Measurements from ENCODE around the gene ACTN1.

The ACTN1 gene

DNA sequence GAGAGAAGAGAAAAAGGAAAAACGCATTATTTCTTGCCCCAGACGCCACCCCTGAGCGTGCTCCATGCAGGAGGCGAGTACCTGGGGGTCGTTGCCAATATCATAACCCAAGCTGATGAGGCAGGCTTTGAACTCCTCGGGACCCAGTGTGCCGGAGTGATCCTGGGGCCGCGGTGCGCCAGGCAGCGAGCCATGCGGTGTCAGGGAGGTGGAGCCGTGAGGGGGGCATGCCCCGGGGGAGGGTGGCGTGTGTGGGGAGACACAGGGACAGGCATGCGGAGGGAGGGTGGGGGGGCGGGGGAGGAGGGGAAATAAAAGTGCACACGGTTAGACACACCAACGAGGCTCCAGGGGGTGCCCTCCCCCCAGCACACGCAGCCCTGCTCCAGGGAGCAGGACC is 100.2 kb downstream of the ACTN1 start:
- peak; percentile 43 for ATAC-seq
- no peaks in the 10 kb centered on the region for H3K9me3 Mint-ChIP-seq
- H3K4me1 Mint-ChIP-seq, result no peaks in the 10 kb centered on the region
- no peaks in the 10 kb centered on the region for H3K36me3 Mint-ChIP-seq
- no peak overlapping the region for H3K27ac Mint-ChIP-seq
- H3K27me3 Mint-ChIP-seq, result peaks cover 18% of the 10 kb centered on the region
- no peak overlapping the region for H3K4me3 Mint-ChIP-seq

DNA sequence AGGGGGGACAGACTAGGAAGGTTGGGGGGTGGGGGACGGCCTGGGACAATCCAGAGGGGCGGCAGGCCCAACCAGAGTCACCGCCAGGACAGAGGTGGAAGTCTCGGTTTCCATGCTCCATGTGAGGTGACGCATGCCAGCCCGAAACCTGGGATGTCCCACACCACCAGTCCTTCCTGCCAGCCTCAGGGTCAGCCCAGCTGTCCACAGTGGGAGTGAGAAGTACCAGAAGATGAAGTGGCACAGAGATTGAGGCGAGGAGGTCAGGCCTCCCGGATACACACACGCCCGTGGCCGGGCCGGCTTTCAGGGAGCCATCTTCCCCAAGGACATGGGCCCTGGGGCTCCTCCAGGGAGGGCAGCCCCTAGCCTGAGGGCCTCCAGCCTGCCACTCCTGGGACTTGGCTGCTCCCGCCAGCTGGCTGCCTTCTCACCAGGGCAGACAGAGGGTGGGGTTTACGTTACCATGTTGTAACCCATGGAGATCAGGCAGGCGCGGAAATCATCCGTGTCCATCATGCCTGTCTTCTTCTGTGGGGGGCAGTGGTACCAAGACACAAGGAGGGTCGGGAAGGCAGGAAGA is 101.0 kb downstream of the ACTN1 start:
- Mint-ChIP-seq H3K9me3 (no peaks in the 10 kb centered on the region), H3K4me1 (no peaks in the 10 kb centered on the region), H3K36me3 (no peaks in the 10 kb centered on the region), H3K27ac (no peak overlapping the region), H3K27me3 (peaks cover 19% of the 10 kb centered on the region), H3K4me3 (no peak overlapping the region)
- ATAC-seq, result no peak

DNA sequence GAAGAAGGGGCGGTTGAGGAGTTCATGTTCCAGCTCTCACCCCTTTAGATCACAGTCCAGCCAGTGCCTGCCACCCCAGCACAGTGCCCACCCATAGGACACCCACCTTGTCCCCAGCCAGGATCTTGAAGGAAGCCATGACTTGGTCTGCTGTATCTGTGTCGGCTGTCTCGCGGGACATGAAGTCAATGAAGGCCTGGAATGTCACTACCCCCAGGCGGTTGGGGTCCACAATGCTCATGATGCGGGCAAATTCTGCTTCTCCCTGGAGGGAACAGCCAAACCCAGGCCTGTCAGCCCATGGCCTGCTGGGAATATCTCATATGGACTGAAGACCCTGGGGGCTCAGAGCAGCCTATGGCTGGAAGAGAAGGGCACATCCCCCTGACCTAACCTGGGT is 102.1 kb downstream of the ACTN1 start:
- no peak for ATAC-seq
- no peaks in the 10 kb centered on the region for H3K36me3 Mint-ChIP-seq
- no peaks in the 10 kb centered on the region for H3K9me3 Mint-ChIP-seq

DNA sequence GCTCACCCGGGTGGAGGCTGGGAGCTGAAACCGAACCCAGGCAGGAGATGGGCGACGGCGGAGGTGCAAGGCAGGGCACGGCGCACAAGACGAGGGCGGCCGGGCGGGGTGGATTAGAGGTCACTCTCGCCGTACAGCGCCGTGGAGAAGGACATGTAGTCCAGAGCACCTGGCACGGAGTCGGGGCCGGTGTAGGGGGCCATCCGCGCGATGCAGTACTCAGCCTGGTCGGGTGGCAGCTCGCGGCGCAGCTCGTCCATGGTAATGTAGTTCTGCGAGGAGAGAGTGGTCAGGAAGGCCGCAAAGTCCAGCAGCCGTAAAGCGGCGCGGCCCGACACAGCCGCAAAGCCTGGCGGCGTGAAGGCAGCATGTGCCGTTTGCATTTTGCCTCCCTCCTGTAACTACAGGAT is 104.4 kb downstream of the ACTN1 start:
- Mint-ChIP-seq H3K27me3 (peaks cover 42% of the 10 kb centered on the region), H3K36me3 (no peaks in the 10 kb centered on the region), H3K4me3 (peak overlapping the region; percentile 50), H3K9me3 (no peaks in the 10 kb centered on the region), H3K27ac (no peak overlapping the region), H3K4me1 (no peaks in the 10 kb centered on the region)
- no peak for ATAC-seq

More for the DNA sequence above, 102.1 kb downstream of the ACTN1 start:
- Mint-ChIP-seq H3K4me1 (no peaks in the 10 kb centered on the region), H3K27me3 (peaks cover 29% of the 10 kb centered on the region), H3K4me3 (no peak overlapping the region), H3K27ac (no peak overlapping the region)

DNA sequence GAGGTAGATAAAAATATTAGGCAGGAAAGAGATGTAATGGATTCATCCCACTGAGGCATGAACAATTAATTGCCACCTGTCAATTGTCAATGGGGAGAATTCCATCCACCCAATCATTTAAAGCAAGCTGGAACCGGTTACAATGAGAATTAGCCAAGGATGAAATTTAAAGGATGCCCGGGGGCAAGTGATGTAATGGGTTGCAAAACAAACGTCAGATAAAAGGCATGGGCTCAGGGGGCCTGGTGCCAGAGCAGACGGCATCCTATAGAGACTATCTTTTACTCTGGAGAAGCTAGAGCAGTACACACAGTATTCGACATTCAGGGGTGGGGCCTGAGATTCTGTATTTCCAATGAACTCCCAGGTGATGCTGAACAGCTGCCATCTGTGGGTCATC is 105.7 kb downstream of the ACTN1 start:
- no peaks in the 10 kb centered on the region for H3K36me3 Mint-ChIP-seq
- H3K4me3 Mint-ChIP-seq, result no peak overlapping the region
- H3K9me3 Mint-ChIP-seq, result no peaks in the 10 kb centered on the region

DNA sequence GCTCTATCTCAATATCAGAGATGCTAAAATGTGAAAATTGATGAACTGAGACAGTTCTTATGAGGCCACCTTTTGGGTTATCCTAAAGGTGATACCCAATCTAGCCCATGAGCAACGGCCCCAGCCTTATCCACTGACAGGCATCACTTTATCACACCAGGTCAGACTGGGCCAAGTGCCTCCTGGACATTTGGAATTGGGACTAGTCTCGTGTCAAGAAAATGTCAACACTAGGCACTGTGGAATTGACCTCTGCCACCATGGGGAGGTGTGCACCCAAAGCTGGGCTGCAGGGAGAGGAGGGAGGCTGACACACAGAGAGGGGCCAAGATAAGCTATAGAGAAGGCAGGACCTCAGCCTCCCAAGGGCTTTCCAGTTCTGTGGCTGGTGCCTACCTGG is 107.7 kb downstream of the ACTN1 start:
- no peaks in the 10 kb centered on the region for H3K9me3 Mint-ChIP-seq
- H3K4me3 Mint-ChIP-seq, result no peak overlapping the region
- H3K27me3 Mint-ChIP-seq, result peaks cover 31% of the 10 kb centered on the region
- ATAC-seq, result no peak
- H3K4me1 Mint-ChIP-seq, result no peaks in the 10 kb centered on the region
- no peak overlapping the region for H3K27ac Mint-ChIP-seq
- no peaks in the 10 kb centered on the region for H3K36me3 Mint-ChIP-seq

More for the DNA sequence above, 105.7 kb downstream of the ACTN1 start:
- no peak overlapping the region for H3K27ac Mint-ChIP-seq
- H3K4me1 Mint-ChIP-seq, result no peaks in the 10 kb centered on the region
- ATAC-seq, result no peak
- H3K27me3 Mint-ChIP-seq, result peaks cover 35% of the 10 kb centered on the region

DNA sequence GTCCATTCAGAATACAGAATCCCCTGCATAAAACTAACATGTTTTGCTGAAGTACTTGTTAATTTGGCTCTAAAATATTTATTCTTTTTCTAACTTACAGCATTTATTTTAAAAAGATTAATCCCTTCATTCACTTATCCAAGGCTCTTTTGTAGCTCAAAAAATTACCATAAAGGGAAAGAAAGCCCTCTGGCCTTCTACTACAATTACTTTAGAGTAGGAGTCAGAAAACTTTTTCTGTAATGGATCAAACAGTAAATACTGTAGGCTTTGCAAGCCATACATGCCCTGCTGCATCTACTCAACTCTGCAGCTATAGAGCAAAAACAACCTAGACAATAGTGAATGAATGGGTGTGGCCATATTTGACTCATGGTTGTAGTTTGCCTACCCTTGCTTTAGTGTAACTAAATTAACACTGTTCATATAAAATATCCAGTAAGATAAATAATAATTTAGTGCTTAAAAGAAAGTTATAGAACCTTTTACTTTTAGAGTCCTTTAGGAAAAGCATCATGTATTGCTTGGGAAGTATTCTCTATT is 112.0 kb downstream of the ACTN1 start:
- Mint-ChIP-seq H3K4me3 (no peak overlapping the region), H3K36me3 (no peaks in the 10 kb centered on the region), H3K4me1 (no peaks in the 10 kb centered on the region), H3K27ac (no peak overlapping the region), H3K9me3 (peaks cover 3% of the 10 kb centered on the region), H3K27me3 (peaks cover 13% of the 10 kb centered on the region)
- ATAC-seq, result no peak

DNA sequence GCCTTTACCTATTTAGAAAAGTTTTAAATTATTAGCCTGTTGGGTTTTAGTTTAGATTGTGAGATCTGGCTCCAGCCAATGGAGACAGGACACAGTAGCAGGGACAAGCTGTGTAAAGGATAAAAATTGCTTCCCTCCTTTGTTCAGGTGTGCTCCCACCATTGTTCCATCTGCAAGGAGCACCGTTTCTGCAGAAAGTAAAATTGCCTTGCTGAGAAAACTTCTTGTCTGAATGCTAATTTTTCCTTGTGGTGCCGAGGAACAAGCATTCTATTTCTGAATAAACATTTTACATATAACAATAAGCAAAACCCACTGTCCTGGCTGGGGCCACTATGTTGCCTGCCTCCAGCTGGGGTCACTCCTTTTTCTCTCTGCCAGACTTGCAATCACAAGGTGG is 113.6 kb downstream of the ACTN1 start:
- Mint-ChIP-seq H3K4me3 (no peak overlapping the region), H3K27ac (no peak overlapping the region)
- no peak for ATAC-seq

DNA sequence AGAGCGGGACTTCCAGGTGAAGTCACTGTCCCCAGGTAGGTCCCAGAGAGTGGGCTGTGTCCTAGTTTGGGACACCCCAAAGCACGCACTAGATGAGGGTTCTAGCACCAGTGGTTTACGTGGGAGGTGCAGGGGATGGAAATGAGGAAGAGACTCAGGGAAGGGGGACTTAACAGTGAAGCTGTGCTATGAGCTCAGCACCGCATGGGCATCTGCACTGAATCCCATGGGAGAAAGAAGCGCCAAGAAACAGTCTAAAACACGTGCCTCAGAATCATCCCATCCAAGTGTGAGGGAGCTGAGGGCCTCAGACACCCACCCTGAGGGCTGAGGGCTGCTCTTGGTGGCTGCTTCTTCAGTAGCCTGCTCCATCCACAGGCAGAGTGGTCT is 114.7 kb downstream of the ACTN1 start:
- H3K36me3 Mint-ChIP-seq, result no peaks in the 10 kb centered on the region
- no peak for ATAC-seq
- H3K4me3 Mint-ChIP-seq, result no peak overlapping the region
- peaks cover 3% of the 10 kb centered on the region for H3K9me3 Mint-ChIP-seq
- H3K27ac Mint-ChIP-seq, result no peak overlapping the region
- no peaks in the 10 kb centered on the region for H3K4me1 Mint-ChIP-seq
- no peaks in the 10 kb centered on the region for H3K27me3 Mint-ChIP-seq

More for the DNA sequence above, 113.6 kb downstream of the ACTN1 start:
- Mint-ChIP-seq H3K36me3 (no peaks in the 10 kb centered on the region), H3K27me3 (peaks cover 7% of the 10 kb centered on the region), H3K4me1 (no peaks in the 10 kb centered on the region), H3K9me3 (peaks cover 3% of the 10 kb centered on the region)

DNA sequence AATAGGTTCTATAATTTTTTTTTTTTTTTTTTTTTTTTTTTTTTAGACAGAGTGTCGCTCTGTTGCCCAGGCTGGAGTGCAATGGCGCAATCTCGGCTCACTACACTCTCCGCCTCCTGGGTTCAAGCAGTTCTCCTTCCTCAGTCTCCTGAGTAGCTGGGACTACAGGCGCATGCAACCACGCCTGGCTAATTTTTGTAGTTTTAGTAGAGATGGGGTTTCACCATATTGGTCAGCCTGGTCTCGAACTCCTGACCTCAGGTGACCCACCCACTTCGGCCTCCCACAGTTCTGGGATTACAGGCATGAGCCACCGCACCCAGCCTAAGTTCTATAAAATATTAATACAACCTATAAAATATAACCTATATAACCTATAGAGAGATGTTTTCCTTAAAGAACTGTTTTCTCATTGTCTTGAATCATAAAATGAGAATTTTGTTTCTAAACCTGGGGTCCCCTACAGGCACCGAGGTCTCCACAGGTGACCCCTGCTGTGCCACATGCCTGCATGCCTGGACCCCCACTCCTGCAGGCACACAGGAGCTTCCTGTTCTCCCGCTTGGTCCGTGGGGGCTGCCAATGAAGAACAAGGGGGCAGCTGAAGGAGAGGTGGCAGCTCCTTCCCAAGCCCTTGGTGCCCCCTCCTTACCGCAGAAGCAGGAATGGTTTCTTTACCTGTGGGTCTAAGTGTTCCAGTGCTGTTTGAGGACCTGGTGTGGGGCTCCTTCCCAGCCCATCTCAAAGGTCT is 115.3 kb downstream of the ACTN1 start:
- Mint-ChIP-seq H3K36me3 (no peaks in the 10 kb centered on the region), H3K27ac (no peak overlapping the region), H3K4me3 (no peak overlapping the region), H3K4me1 (no peaks in the 10 kb centered on the region), H3K9me3 (peaks cover 3% of the 10 kb centered on the region), H3K27me3 (no peaks in the 10 kb centered on the region)
- no peak for ATAC-seq

DNA sequence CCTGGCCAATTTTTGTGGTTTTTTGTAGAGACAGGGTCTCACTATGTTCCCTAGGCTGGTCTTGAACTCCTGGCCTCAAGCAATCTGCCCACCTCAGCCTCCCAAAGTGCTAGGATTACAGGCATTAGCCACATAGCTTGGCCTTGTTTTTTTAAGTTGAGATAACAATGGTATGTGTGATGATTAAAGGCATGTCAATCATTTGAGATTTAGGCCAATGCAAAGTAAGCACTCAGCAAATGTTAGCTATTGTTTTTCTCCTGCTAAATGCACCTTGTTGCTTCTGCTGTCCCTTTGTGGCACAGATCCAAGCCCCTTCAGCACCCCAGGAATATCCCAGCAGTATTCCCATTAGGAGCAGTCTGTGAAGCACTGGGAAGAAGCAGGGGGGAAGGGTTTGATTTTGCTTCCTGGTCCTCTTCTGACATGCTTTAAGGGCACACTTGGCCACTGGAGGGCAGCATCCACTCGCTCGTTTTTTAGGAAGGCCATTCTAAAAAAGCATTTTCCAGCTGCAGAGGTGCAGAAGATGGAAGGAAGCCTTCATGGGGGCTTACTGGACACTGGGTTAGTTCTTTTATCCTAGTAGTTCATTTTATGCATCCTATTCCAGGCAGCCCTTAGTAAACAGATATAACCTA is 116.0 kb downstream of the ACTN1 start:
- no peaks in the 10 kb centered on the region for H3K4me1 Mint-ChIP-seq
- no peak overlapping the region for H3K4me3 Mint-ChIP-seq
- no peak overlapping the region for H3K27ac Mint-ChIP-seq
- H3K9me3 Mint-ChIP-seq, result peaks cover 3% of the 10 kb centered on the region
- no peak for ATAC-seq
- no peaks in the 10 kb centered on the region for H3K27me3 Mint-ChIP-seq
- no peaks in the 10 kb centered on the region for H3K36me3 Mint-ChIP-seq

DNA sequence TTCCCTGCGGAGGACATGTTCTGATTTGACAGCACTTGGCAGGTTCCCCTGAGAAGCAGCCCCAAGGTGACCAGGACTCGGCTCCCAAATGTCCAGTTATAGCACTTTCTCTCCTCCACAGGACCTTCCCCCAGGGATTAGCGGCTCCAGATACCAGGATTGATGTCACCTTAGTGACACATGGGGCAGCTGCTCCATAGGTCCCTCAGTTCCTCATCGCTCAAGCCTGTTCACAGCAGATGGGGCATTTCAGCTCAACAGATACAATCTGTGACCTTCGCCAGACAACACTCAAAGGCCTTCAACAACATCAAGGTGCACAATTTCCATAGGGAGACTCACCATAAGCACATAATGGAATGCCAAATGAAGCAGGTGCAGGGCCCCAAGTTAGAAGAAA is 118.3 kb downstream of the ACTN1 start:
- Mint-ChIP-seq H3K4me1 (no peaks in the 10 kb centered on the region), H3K4me3 (no peak overlapping the region)

DNA sequence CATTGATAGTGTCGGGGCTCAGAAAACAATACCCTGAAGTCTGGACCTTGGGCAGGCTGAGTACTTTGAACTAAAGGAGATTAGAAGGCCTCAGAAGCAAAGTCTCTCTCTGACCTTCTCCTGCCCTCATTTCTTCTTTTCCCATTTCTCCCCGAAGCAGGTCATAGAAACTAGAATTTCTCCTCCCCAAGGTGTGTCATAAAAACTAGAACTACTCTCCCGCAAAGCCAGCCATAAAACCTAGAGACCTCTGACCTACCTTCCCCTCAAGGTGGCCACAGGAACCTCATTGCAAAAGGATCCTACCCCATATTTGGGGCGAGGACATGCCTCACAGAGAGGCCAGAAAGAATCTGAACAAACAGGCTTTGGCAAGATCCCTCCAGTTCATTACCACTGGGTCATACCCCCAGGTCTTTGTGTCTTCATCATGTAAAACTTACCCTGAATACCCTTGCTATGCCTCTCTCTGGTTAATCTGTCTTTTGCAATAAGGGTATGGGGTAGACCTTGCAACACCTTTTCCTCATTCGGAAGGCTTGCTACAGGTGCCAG is 121.5 kb downstream of the ACTN1 start:
- peaks cover 7% of the 10 kb centered on the region for H3K27me3 Mint-ChIP-seq
- H3K9me3 Mint-ChIP-seq, result no peaks in the 10 kb centered on the region
- H3K4me1 Mint-ChIP-seq, result no peaks in the 10 kb centered on the region
- no peaks in the 10 kb centered on the region for H3K36me3 Mint-ChIP-seq
- no peak overlapping the region for H3K4me3 Mint-ChIP-seq
- no peak for ATAC-seq
- H3K27ac Mint-ChIP-seq, result no peak overlapping the region

More for the DNA sequence above, 118.3 kb downstream of the ACTN1 start:
- ATAC-seq, result no peak
- H3K9me3 Mint-ChIP-seq, result peaks cover 3% of the 10 kb centered on the region
- H3K27me3 Mint-ChIP-seq, result no peaks in the 10 kb centered on the region
- H3K27ac Mint-ChIP-seq, result no peak overlapping the region
- H3K36me3 Mint-ChIP-seq, result no peaks in the 10 kb centered on the region

DNA sequence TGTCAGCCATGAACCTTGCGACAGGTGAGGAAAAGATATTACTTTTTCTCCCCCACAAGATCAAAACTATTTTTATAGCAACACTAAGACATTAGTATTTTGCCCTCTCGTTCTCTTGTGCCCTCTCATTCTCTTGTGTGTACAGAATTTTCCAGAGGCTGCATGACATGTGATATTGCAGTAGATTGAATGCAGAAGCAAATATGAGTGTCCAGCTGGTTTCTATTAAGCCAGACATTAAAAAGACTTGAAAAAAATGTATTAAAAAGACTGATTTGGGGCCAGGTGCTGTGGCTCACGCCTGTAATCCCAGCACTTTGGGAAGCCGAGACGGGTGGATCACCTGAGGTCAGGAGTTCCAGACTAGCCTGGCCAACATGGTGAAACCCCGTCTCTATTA is 122.5 kb downstream of the ACTN1 start:
- ATAC-seq, result no peak
- H3K36me3 Mint-ChIP-seq, result no peaks in the 10 kb centered on the region
- peaks cover 7% of the 10 kb centered on the region for H3K27me3 Mint-ChIP-seq
- H3K4me1 Mint-ChIP-seq, result no peaks in the 10 kb centered on the region
- H3K27ac Mint-ChIP-seq, result no peak overlapping the region
- peaks cover 3% of the 10 kb centered on the region for H3K9me3 Mint-ChIP-seq
- H3K4me3 Mint-ChIP-seq, result no peak overlapping the region

DNA sequence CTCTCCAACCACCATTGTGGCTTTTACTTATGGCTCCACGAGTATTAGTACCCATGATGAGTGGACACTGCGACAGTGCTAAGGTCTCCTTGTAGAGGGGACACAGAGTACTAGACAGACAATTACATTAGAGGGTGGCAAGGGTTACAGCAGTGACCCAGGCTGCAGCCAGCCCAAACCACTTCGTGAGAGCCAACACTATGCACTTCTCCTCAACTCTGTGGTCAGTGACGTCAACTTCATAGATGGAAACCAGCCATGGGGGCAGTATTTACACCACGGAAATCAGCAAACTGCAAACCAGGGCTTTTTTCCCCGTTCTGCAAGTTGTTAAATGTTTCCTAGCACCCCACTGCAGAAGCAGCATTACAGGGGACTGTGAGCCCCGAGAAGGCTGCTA is 124.7 kb downstream of the ACTN1 start:
- no peak overlapping the region for H3K4me3 Mint-ChIP-seq
- H3K27me3 Mint-ChIP-seq, result peaks cover 7% of the 10 kb centered on the region
- peaks cover 3% of the 10 kb centered on the region for H3K9me3 Mint-ChIP-seq
- no peaks in the 10 kb centered on the region for H3K36me3 Mint-ChIP-seq
- H3K4me1 Mint-ChIP-seq, result no peaks in the 10 kb centered on the region
- no peak overlapping the region for H3K27ac Mint-ChIP-seq
- ATAC-seq, result peak; percentile 39

Measured in stimulated activated memory B cell treated with anti-CD40 and anti-IgM and Interleukin-4, amounts not matched to agents 10 μg/mL and 1 μg/mL and 100 μg/mL, for 72 hours (primary cell).